ENCODE results near the gene CYTH4. TPM values are rescaled to one million over a fixed set of nuclear protein-coding genes. Genes with fewer than 3 reads are reported as not detected.

Gene CYTH4
- total and polyA plus RNA-seq, 10 of the 15 experiments (the other 5 are each of a cell fraction or from before 2014, with no cell fraction given) = 1.5 to 27.3 (median 16.9) TPM

- TF ChIP-seq CREB1 (IDR thresholded peaks at IDR 0.05; ENCODE audit: low read depth) = no peak
- TF ChIP-seq SMARCA5 (IDR thresholded peaks at IDR 0.05) = no peak
- no peak for TF ChIP-seq SREBF2 (IDR thresholded peaks at IDR 0.05; ENCODE audit: low read length)
- TF ChIP-seq, protein P1, sequence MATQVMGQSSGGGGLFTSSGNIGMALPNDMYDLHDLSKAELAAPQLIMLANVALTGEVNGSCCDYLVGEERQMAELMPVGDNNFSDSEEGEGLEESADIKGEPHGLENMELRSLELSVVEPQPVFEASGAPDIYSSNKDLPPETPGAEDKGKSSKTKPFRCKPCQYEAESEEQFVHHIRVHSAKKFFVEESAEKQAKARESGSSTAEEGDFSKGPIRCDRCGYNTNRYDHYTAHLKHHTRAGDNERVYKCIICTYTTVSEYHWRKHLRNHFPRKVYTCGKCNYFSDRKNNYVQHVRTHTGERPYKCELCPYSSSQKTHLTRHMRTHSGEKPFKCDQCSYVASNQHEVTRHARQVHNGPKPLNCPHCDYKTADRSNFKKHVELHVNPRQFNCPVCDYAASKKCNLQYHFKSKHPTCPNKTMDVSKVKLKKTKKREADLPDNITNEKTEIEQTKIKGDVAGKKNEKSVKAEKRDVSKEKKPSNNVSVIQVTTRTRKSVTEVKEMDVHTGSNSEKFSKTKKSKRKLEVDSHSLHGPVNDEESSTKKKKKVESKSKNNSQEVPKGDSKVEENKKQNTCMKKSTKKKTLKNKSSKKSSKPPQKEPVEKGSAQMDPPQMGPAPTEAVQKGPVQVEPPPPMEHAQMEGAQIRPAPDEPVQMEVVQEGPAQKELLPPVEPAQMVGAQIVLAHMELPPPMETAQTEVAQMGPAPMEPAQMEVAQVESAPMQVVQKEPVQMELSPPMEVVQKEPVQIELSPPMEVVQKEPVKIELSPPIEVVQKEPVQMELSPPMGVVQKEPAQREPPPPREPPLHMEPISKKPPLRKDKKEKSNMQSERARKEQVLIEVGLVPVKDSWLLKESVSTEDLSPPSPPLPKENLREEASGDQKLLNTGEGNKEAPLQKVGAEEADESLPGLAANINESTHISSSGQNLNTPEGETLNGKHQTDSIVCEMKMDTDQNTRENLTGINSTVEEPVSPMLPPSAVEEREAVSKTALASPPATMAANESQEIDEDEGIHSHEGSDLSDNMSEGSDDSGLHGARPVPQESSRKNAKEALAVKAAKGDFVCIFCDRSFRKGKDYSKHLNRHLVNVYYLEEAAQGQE (IDR thresholded peaks at IDR 0.05; ENCODE audit: low read depth, low read length) = no peak
- TF ChIP-seq, protein P2, sequence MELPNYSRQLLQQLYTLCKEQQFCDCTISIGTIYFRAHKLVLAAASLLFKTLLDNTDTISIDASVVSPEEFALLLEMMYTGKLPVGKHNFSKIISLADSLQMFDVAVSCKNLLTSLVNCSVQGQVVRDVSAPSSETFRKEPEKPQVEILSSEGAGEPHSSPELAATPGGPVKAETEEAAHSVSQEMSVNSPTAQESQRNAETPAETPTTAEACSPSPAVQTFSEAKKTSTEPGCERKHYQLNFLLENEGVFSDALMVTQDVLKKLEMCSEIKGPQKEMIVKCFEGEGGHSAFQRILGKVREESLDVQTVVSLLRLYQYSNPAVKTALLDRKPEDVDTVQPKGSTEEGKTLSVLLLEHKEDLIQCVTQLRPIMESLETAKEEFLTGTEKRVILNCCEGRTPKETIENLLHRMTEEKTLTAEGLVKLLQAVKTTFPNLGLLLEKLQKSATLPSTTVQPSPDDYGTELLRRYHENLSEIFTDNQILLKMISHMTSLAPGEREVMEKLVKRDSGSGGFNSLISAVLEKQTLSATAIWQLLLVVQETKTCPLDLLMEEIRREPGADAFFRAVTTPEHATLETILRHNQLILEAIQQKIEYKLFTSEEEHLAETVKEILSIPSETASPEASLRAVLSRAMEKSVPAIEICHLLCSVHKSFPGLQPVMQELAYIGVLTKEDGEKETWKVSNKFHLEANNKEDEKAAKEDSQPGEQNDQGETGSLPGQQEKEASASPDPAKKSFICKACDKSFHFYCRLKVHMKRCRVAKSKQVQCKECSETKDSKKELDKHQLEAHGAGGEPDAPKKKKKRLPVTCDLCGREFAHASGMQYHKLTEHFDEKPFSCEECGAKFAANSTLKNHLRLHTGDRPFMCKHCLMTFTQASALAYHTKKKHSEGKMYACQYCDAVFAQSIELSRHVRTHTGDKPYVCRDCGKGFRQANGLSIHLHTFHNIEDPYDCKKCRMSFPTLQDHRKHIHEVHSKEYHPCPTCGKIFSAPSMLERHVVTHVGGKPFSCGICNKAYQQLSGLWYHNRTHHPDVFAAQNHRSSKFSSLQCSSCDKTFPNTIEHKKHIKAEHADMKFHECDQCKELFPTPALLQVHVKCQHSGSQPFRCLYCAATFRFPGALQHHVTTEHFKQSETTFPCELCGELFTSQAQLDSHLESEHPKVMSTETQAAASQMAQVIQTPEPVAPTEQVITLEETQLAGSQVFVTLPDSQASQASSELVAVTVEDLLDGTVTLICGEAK (IDR thresholded peaks at IDR 0.05; ENCODE audit: borderline replicate concordance) = no peak
- peak; percentile 97 for TF ChIP-seq EED (IDR thresholded peaks at IDR 0.05; ENCODE audit: low read depth)
- no peak for TF ChIP-seq ZNF207 (IDR thresholded peaks at IDR 0.05; ENCODE audit: borderline replicate concordance)
- peak; percentile 56; the same call in 1 of the 2 replicates for TF ChIP-seq PAX5 (IDR thresholded peaks at IDR 0.05; ENCODE audit: borderline replicate concordance, low read depth, low read length)
- no peak for TF ChIP-seq POLR2A (IDR thresholded peaks at IDR 0.05; ENCODE audit: low read depth, low read length)
- no peak for TF ChIP-seq NFYB (IDR thresholded peaks at IDR 0.05; ENCODE audit: insufficient read depth, low read depth, low read length)
- TF ChIP-seq, protein P3, sequence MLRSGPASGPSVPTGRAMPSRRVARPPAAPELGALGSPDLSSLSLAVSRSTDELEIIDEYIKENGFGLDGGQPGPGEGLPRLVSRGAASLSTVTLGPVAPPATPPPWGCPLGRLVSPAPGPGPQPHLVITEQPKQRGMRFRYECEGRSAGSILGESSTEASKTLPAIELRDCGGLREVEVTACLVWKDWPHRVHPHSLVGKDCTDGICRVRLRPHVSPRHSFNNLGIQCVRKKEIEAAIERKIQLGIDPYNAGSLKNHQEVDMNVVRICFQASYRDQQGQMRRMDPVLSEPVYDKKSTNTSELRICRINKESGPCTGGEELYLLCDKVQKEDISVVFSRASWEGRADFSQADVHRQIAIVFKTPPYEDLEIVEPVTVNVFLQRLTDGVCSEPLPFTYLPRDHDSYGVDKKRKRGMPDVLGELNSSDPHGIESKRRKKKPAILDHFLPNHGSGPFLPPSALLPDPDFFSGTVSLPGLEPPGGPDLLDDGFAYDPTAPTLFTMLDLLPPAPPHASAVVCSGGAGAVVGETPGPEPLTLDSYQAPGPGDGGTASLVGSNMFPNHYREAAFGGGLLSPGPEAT (IDR thresholded peaks at IDR 0.05; ENCODE audit: low read depth) = peak; percentile 89
- peak; percentile 77 for TF ChIP-seq ZNF687 (IDR thresholded peaks at IDR 0.05)
- TF ChIP-seq BACH1 (IDR thresholded peaks at IDR 0.05; ENCODE audit: borderline replicate concordance) = no peak
These were observed 7.9 kb upstream of the CYTH4 start (continued) for GRCh38 chr22:37274380-37274862.

Data from GM12878 (cell line).